Sigmoid colon (tissue), 4 donors: ENCODE results near the gene LTBR.

Source experiments
- CTCF ChIP-seq, 4 experiments: fragments of 450-650 bp in 3 of 4; fragments of 200-600 bp in 1 of 4; IDR thresholded peaks; one replicate each; pipeline ENCODE4 v1.5.1; 2016 to 2019; ENCODE audit warnings: antibody characterized with exemption in 4 of 4, mild to moderate bottlenecking in 3 of 4, moderate library complexity in 2 of 4
- EP300 ChIP-seq, 4 donors: sonication (generic); formaldehyde crosslinking; IDR thresholded peaks; one replicate each; pipeline ENCODE4 v1.6.1; 2017; ENCODE audit warnings: antibody characterized with exemption in 4 of 4

- TF ChIP-seq CTCF (IDR thresholded peaks at IDR 0.05) (no peak), EP300 (IDR thresholded peaks at IDR 0.05) (no peak)
Measured at GRCh38 chr12:6340745-6341416, 43.1 kb upstream of the LTBR start.
